Measurements from ENCODE around the gene CPA5. TPM values are rescaled to one million over a fixed set of nuclear protein-coding genes. Genes with fewer than 3 reads are reported as not detected.

Gene CPA5
- total RNA-seq, 2 experiments from 2014 or later, result not detected

GRCh38 chr7:130332259-130333053, 12.2 kb upstream of the CPA5 start:
- Histone ChIP-seq H3K27ac (ENCODE audit: low read depth in 1 of 2, low read length in 2 of 2) (no peak overlapping the region), H3K4me3 (ENCODE audit: low read length) (no peak overlapping the region), H3K4me1 (ENCODE audit: insufficient read depth, low read length) (no peaks in the 10 kb centered on the region), H3K9me3 (ENCODE audit: control insufficient read depth in 1 of 2, insufficient read depth in 1 of 2, low read length in 2 of 2) (no peaks in the 10 kb centered on the region), H3K36me3 (ENCODE audit: insufficient read depth, low read length) (no peaks in the 10 kb centered on the region), H3K27me3 (ENCODE audit: control insufficient read depth in 1 of 2, insufficient read depth in 2 of 2, low read length in 2 of 2) (no peaks in the 10 kb centered on the region)
- TF ChIP-seq, protein P1, sequence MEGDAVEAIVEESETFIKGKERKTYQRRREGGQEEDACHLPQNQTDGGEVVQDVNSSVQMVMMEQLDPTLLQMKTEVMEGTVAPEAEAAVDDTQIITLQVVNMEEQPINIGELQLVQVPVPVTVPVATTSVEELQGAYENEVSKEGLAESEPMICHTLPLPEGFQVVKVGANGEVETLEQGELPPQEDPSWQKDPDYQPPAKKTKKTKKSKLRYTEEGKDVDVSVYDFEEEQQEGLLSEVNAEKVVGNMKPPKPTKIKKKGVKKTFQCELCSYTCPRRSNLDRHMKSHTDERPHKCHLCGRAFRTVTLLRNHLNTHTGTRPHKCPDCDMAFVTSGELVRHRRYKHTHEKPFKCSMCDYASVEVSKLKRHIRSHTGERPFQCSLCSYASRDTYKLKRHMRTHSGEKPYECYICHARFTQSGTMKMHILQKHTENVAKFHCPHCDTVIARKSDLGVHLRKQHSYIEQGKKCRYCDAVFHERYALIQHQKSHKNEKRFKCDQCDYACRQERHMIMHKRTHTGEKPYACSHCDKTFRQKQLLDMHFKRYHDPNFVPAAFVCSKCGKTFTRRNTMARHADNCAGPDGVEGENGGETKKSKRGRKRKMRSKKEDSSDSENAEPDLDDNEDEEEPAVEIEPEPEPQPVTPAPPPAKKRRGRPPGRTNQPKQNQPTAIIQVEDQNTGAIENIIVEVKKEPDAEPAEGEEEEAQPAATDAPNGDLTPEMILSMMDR (IDR thresholded peaks at IDR 0.05), result no peak
- POLR2A ChIA-PET, result no interaction called here
- no peaks in the 10 kb centered on the region for H3K27me3 Mint-ChIP-seq
- H3K9me3 Mint-ChIP-seq, result no peaks in the 10 kb centered on the region
- CTCF ChIA-PET, result no interaction called here
- intact Hi-C loops (cut with DNase I, micrococcal nuclease), result no loop called here
- H3K36me3 Mint-ChIP-seq (ENCODE audit: low read depth), result no peaks in the 10 kb centered on the region
- no peak overlapping the region for H3K4me3 Mint-ChIP-seq
- ATAC-seq (ENCODE audit: poor library complexity) (no peak), DNase-seq (no peak)
- no peak overlapping the region for H3K27ac Mint-ChIP-seq
- H3K4me1 Mint-ChIP-seq (ENCODE audit: low read depth), result no peaks in the 10 kb centered on the region

GRCh38 chr7:130333832-130334231, 10.8 kb upstream of the CPA5 start:
- ChIA-PET CTCF (no interaction called here), POLR2A (no interaction called here)
- no peak overlapping the region for H3K4me3 Mint-ChIP-seq
- DNase-seq (no peak), ATAC-seq (ENCODE audit: poor library complexity) (no peak)
- Histone ChIP-seq H3K27me3 (ENCODE audit: control insufficient read depth in 1 of 2, insufficient read depth in 2 of 2, low read length in 2 of 2) (no peaks in the 10 kb centered on the region), H3K9me3 (ENCODE audit: control insufficient read depth in 1 of 2, insufficient read depth in 1 of 2, low read length in 2 of 2) (no peaks in the 10 kb centered on the region), H3K27ac (ENCODE audit: low read depth in 1 of 2, low read length in 2 of 2) (no peak overlapping the region), H3K36me3 (ENCODE audit: insufficient read depth, low read length) (no peaks in the 10 kb centered on the region), H3K4me3 (ENCODE audit: low read length) (no peak overlapping the region), H3K4me1 (ENCODE audit: insufficient read depth, low read length) (no peaks in the 10 kb centered on the region)
- H3K27me3 Mint-ChIP-seq, result no peaks in the 10 kb centered on the region
- TF ChIP-seq, protein P1 (IDR thresholded peaks at IDR 0.05), result no peak
- H3K27ac Mint-ChIP-seq, result no peak overlapping the region
- intact Hi-C loops (cut with DNase I, micrococcal nuclease), result no loop called here
- H3K4me1 Mint-ChIP-seq (ENCODE audit: low read depth), result no peaks in the 10 kb centered on the region
- no peaks in the 10 kb centered on the region for H3K36me3 Mint-ChIP-seq (ENCODE audit: low read depth)
- H3K9me3 Mint-ChIP-seq, result no peaks in the 10 kb centered on the region

- ATAC-seq (ENCODE audit: poor library complexity) (no peak), DNase-seq (no peak)
- TF ChIP-seq, protein P1 (IDR thresholded peaks at IDR 0.05), result no peak
- Histone ChIP-seq H3K27ac (ENCODE audit: low read depth in 1 of 2, low read length in 2 of 2) (no peak overlapping the region), H3K27me3 (ENCODE audit: control insufficient read depth in 1 of 2, insufficient read depth in 2 of 2, low read length in 2 of 2) (no peaks in the 10 kb centered on the region), H3K36me3 (ENCODE audit: insufficient read depth, low read length) (no peaks in the 10 kb centered on the region), H3K9me3 (ENCODE audit: control insufficient read depth in 1 of 2, insufficient read depth in 1 of 2, low read length in 2 of 2) (no peaks in the 10 kb centered on the region), H3K4me1 (ENCODE audit: insufficient read depth, low read length) (no peaks in the 10 kb centered on the region), H3K4me3 (ENCODE audit: low read length) (no peak overlapping the region)
- Mint-ChIP-seq H3K27me3 (no peaks in the 10 kb centered on the region), H3K36me3 (ENCODE audit: low read depth) (no peaks in the 10 kb centered on the region), H3K9me3 (no peaks in the 10 kb centered on the region), H3K4me3 (no peak overlapping the region), H3K4me1 (ENCODE audit: low read depth) (no peaks in the 10 kb centered on the region), H3K27ac (no peak overlapping the region)
- CTCF ChIA-PET, result no interaction called here
- POLR2A ChIA-PET, result no interaction called here
- intact Hi-C loops (cut with DNase I, micrococcal nuclease), result no loop called here
Observed at GRCh38 chr7:130334274-130334673, 10.3 kb upstream of the CPA5 start.

All from CD4-positive, alpha-beta T cell (primary cell).